SK-N-MC (cell line): ENCODE data around the gene DUSP10.

ENCODE experiments used
- DNase-seq: peaks from one replicate; pipeline ENCODE4 v3.0.0-alpha.2; 2011; ENCODE audit warnings: low read depth, low spot score
- H3K27ac ChIP-seq: fragments of 200-600 bp; sonication (generic); 2 replicates; pipeline ENCODE4 v1.5.1; 2016; ENCODE audit warnings: mixed run types
- H3K36me3 ChIP-seq: fragments of 200-600 bp; sonication (generic); 2 replicates; pipeline ENCODE4 v1.6.1; 2017; ENCODE audit warnings: antibody characterized with exemption, low read length, mixed read lengths; ENCODE audit not compliant: insufficient read depth
- H3K4me3 ChIP-seq: fragments of 200-600 bp; sonication (generic); 2 replicates; pipeline ENCODE4 v1.5.1; 2016
- H3K9ac ChIP-seq: fragments of 200-600 bp; sonication (generic); 2 replicates; pipeline ENCODE4 v1.8.0; 2017; ENCODE audit warnings: mixed run types, mixed read lengths; ENCODE audit not compliant: insufficient read length
- H3K9me3 ChIP-seq: fragments of 200-600 bp; sonication (generic); 2 replicates; pipeline ENCODE4 v1.6.1; 2017; ENCODE audit warnings: low read depth, mild to moderate bottlenecking, antibody characterized with exemption, low read length, moderate library complexity, mixed read lengths
- EZH2 ChIP-seq: fragments of 200-600 bp; sonication (generic); IDR thresholded peaks from one replicate; pipeline ENCODE4 v1.6.1; 2017; ENCODE audit warnings: antibody characterized with exemption
- FOXP2 ChIP-seq: optimal IDR thresholded peaks from 2 replicates; pipeline ENCODE3; 2011; ENCODE audit warnings: mild to moderate bottlenecking, moderate library complexity; ENCODE audit not compliant: insufficient read depth; ENCODE audit errors: extremely low read length, control extremely low read depth
- POLR2AphosphoS5 ChIP-seq: IDR thresholded peaks from 2 replicates; pipeline ENCODE4 v1.6.1; 2012; ENCODE audit warnings: mild to moderate bottlenecking, low read depth, low read length, borderline replicate concordance

Gene DUSP10

DNA sequence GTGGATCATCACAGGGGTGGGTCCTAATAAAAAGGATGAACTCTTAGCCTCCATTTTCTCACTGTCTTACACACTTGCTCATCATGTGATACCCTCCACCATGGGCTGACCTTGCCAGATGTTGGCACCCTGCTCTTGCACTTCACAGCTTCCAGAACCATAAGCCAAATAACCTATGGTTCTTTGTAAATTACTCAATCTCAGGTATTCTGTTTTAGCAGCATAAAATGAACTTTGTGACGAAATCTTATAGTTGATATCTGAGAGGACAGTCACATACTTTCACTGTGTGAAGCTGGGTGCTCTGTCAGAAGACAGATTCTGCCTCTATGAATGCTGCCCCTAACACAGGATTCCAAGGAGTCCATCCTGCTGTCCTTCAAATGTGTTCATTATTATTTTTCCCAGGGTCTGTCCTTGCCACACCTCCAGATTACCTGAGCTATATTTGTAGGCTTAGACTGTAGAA is 13.8 kb downstream of the DUSP10 start:
- TF ChIP-seq FOXP2 (no peak), EZH2 (no peak), POLR2AphosphoS5 (no peak)
- no peak overlapping the region for H3K27ac ChIP-seq
- H3K9me3 ChIP-seq: no peaks in the 10 kb centered on the region
- no peak overlapping the region for H3K4me3 ChIP-seq
- no peaks in the 10 kb centered on the region for H3K36me3 ChIP-seq
- DNase-seq: no peak
- no peak overlapping the region for H3K9ac ChIP-seq

DNA sequence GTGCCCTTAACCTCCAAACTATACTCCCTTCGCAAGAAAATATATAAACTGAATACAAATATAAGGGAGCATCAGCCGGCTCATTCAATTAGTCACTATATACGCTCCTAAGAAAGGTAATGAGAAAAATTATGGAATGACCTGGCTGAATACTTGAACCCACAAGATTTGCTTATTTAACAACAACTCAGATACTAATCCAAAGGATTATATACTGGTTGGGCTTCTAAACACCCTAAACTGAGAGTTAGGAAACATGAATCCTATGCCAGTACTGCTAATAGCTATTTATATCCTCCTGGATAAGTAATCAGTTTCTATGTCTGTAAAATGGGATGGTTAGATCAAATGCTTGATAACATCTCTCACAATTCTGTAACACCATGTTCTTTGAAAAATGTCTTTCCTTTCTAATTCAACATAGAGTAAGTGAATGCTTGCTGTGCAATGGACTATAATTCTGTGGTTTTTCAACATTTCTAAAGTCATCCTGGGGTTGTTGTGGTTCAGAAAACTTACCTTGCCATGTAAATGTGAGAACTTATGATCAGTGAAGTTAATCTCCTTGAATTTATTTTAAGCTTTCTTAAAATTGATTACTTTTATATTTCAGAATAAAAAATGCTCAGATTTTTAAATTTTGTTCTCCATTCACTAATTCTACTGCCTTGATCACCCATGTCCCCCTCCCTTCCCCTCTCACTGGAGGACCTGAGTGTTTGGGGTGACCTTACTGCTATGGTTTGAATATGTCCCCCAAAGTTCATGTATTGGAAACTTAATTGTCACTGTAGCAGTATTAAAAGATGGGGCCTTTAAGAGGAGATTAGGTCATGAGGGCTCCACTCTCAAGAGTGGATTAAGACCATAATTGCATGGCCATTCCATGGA is 14.5 kb downstream of the DUSP10 start:
- no peak for DNase-seq
- Histone ChIP-seq H3K36me3 (no peaks in the 10 kb centered on the region), H3K4me3 (no peak overlapping the region), H3K9ac (no peak overlapping the region), H3K9me3 (no peaks in the 10 kb centered on the region), H3K27ac (no peak overlapping the region)
- TF ChIP-seq EZH2: no peak

DNA sequence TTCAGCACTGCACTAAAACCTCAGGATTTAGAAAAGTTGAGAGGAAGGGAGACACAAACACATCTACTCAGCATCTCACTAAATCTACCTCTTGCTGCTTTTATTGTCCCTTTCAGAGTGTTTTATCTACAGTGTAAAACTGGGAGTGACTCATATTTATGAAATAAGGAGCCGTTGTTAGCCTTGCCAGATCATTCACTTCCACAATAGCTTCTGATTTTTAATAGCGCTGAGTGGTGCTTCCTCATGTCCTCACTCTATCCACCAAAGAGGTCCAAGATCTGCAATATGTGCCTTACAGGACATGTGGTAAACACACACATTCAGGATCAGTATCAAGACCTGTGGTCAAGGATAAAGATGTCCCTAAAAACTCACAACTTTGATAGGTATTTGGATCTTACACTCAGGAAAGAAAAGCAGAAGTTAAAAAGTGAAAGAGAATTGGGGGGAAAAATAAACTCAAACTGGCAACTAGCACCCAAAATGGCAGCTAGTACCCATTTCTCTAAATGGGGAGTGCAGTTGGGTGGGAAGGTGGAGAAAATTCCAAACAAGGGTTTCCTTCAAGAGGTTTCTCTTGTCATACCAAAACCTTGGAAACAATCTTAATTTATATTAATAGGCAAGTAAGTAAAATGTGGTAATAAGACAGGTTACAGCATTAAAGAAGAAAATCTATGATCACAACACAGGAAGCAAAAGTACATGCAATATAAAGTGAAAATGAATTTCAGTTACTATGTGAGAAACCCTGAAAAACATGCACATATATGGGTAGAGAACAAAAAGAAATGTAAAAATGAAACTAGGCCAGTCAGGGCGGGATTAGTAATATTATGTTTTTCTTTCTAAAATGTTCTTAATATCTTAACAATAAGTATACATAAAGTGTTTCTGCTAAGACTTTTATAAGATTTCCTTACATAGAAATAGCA is 15.9 kb downstream of the DUSP10 start:
- no peak overlapping the region for H3K9ac ChIP-seq

DNA sequence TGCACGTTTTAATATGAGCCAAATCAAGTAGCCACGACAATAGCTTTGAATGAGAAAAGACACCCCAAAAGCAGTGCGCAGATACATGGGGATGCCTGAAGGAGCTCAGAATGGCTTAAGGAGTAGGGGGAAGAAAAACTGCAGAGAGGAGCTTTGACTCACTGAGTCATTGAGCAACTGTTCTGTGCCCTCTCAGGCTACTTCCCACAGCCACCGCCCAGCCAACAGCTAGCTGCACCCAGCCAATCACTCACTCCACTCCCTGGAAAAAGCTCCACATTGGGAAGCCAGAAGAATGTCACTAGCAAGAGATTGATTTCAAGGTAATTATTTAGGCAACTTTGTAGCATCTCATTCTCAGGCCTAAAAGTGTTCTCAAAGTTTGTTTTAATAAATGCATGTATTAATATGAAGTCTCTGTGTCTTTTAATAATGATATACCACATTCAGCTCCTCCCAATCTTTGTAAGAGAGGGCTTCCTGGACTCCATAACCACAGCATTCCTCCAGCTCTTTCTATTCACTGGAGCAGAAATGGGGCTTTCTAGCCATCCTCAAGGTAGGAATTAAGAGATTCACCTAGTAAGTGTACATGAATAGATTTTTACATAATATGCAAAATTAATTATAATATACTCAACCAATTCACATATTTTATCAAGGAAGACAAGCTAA is 16.8 kb downstream of the DUSP10 start:
- H3K9me3 ChIP-seq: no peaks in the 10 kb centered on the region
- H3K36me3 ChIP-seq: no peaks in the 10 kb centered on the region
- no peak overlapping the region for H3K4me3 ChIP-seq
- DNase-seq: no peak
- TF ChIP-seq FOXP2: no peak
- TF ChIP-seq POLR2AphosphoS5: no peak
- TF ChIP-seq EZH2: no peak
- H3K9ac ChIP-seq: no peak overlapping the region
- no peak overlapping the region for H3K27ac ChIP-seq

More for the DNA sequence above, 15.9 kb downstream of the DUSP10 start:
- no peaks in the 10 kb centered on the region for H3K36me3 ChIP-seq
- TF ChIP-seq FOXP2 (no peak), EZH2 (no peak), POLR2AphosphoS5 (no peak)
- no peak for DNase-seq
- no peak overlapping the region for H3K4me3 ChIP-seq
- H3K9me3 ChIP-seq: no peaks in the 10 kb centered on the region
- H3K27ac ChIP-seq: no peak overlapping the region

DNA sequence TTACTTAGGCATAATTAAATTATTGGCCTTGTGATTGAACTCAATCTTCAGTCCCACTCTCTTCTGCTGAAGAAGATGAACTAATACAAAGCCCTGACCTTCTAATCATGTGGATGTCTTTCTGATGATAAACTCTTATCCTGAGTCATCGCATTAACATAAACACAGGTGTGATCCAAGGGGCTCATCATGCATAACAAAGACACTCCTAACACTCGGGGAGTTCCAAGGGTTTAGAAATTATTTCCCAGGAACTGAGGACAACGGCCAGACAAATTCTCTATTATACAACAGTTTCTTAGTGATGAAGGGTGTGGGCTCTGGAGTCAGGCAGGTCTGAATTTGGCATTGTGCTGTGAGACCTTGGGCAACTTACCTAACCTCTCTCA is 18.0 kb downstream of the DUSP10 start:
- Histone ChIP-seq H3K4me3 (no peak overlapping the region), H3K9me3 (no peaks in the 10 kb centered on the region), H3K9ac (no peak overlapping the region), H3K36me3 (no peaks in the 10 kb centered on the region), H3K27ac (no peak overlapping the region)
- TF ChIP-seq EZH2: no peak
- DNase-seq: no peak

DNA sequence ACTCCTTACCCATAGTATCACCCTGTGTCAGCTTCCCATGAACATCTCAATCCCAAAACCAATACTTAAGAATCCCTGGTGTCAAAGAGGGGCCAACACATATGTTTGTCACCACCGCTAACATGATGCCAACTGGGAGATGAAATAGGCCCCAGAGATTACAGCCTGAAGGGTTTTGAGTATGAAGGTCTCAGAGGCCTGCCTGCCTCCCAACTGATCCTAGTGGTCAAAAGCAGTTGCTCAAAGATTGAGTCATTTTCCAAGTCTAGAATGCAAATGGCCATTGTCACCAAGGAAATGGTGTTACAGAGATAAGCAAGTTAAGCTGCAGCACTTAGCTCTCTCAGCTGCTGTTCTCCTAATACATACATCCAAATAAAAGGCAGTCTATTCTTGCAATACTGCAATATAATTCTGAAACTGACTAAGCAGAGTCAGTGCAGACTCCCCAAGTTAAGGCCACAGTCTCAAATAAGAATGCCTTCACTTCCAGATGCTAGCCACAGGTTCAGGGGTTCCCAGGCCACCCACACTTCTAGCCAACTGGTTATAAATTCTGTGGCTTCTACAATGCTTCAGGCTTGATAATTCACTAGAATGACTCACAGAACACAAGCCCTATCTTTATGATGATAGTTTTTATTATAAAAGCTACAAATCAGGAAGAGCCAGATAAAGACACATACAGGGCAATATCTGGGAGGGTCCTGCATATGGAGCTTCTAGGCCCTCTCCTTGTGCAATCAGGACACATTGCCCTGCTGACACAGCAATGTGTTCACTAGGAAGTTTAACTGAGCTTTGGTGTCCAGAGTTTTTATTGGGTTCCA is 18.7 kb downstream of the DUSP10 start:
- Histone ChIP-seq H3K27ac (no peak overlapping the region), H3K36me3 (no peaks in the 10 kb centered on the region), H3K4me3 (no peak overlapping the region), H3K9ac (no peak overlapping the region), H3K9me3 (no peaks in the 10 kb centered on the region)
- TF ChIP-seq FOXP2 (no peak), POLR2AphosphoS5 (no peak)
- DNase-seq: no peak

DNA sequence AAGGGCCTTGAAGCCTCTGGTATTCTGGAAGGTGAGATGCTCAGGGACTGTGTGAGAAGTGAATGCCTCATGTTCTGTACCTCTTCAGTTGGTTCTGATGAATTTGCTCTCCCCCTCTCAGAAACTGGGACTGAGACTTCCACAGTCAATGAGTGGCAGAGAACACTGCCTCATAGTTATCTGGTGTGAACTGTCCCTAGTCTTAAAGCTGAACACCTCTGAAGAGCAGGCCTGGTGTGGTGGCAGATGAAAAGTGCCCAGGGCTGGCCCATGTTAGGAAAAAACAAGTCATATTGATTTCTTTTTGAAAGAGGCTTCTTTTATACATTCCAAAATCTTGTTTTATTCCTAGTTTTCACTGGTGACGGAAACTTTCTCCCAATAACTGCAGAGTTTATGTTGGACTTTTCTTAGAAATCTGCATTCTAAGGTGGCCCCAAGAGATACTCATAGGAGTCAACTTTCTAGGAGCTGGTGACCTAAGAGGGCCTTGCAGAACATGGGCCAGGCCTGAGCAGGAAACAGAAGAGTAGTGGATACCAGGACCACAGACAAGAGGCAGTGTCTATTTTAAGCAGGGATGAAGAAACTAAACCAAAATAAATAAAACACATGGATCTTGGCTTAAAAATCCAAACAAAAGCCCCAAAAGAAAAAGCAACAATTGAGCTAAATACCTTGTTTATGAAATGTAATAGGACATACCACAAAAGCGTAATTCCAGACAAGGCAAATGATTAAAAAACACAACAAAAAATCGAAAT is 19.5 kb downstream of the DUSP10 start:
- TF ChIP-seq EZH2 (no peak), POLR2AphosphoS5 (no peak)
- no peak for DNase-seq
- Histone ChIP-seq H3K9ac (no peak overlapping the region), H3K36me3 (no peaks in the 10 kb centered on the region), H3K27ac (no peak overlapping the region), H3K9me3 (no peaks in the 10 kb centered on the region), H3K4me3 (no peak overlapping the region)
